Caco-2 (cell line): Measurements from ENCODE around the gene YJU2. TPM values are rescaled to one million over a fixed set of nuclear protein-coding genes. Genes with fewer than 3 reads are reported as not detected.
"Not testable (repeated sequence)": the region's sequence is repeated elsewhere in the genome, so short reads cannot be mapped to it uniquely, and the experiment has no call there.

Experiments
- BruUV-seq: library from RNA; stranded (reverse); fragments of 400-500 nt; replicated peaks from 2 replicates; lab custom pipeline; 2021; lab: Mats Ljungman, UMichigan
- CTCF ChIA-PET: fragments of 300-600 bp; sonication (Branson Sonifier 250); formaldehyde crosslinking; loops from one replicate; lab custom pipeline; 2022; ENCODE audit warnings: antibody characterized with exemption; lab: Charles Lee
- POLR2A ChIA-PET: fragments of 300-600 bp; sonication (Branson Sonifier 250); formaldehyde crosslinking; loops from one replicate; lab custom pipeline; 2022; ENCODE audit warnings: antibody characterized with exemption; lab: Charles Lee
- DNase-seq, 2 experiments: peaks; one replicate each; pipeline versions ENCODE4 v3.0.0 to v3.0.0-alpha.2; 2020 to 2022
- H3K27me3 ChIP-seq: replicated peaks from 2 replicates; pipeline ENCODE4 v1.6.0; 2011; ENCODE audit warnings: low read length; ENCODE audit not compliant: control insufficient read depth, insufficient read depth
- H3K36me3 ChIP-seq: 2 replicates; pipeline ENCODE4 v1.5.1; 2011; ENCODE audit warnings: low read length; ENCODE audit not compliant: control insufficient read depth, insufficient read depth
- H3K4me1 ChIP-seq: fragments of 250-450 bp; sonication (Bioruptor Pico); 2 replicates; pipeline ENCODE4 v1.5.1; 2020; ENCODE audit warnings: mild to moderate bottlenecking
- H3K4me3 ChIP-seq: 2 replicates; pipeline ENCODE4 v1.5.1; 2011; ENCODE audit warnings: low read depth, mild to moderate bottlenecking, control low read depth, low read length
- H3K9me3 ChIP-seq: fragments of 250-450 bp; sonication (Bioruptor Pico); 2 replicates; pipeline ENCODE4 v1.5.1; 2020; ENCODE audit warnings: mild to moderate bottlenecking, moderate library complexity
- H3K27ac Mint-ChIP-seq: one replicate; pipeline ENCODE4 v1.8.0; 2022; ENCODE audit warnings: mixed read lengths; ENCODE audit not compliant: unreplicated experiment
- H3K27me3 Mint-ChIP-seq: one replicate; pipeline ENCODE4 v1.8.0; 2022; ENCODE audit warnings: mixed read lengths; ENCODE audit not compliant: insufficient read depth, unreplicated experiment
- H3K36me3 Mint-ChIP-seq: one replicate; pipeline ENCODE4 v1.8.0; 2022; ENCODE audit warnings: mild to moderate bottlenecking, mixed read lengths; ENCODE audit not compliant: insufficient read depth, unreplicated experiment
- H3K4me1 Mint-ChIP-seq: one replicate; pipeline ENCODE4 v1.8.0; 2022; ENCODE audit warnings: low read depth, mixed read lengths; ENCODE audit not compliant: unreplicated experiment
- H3K4me3 Mint-ChIP-seq: one replicate; pipeline ENCODE4 v1.8.0; 2022; ENCODE audit warnings: mild to moderate bottlenecking, moderate library complexity, mixed read lengths; ENCODE audit not compliant: unreplicated experiment
- H3K9me3 Mint-ChIP-seq: one replicate; pipeline ENCODE4 v1.8.0; 2022; ENCODE audit warnings: mixed read lengths; ENCODE audit not compliant: unreplicated experiment
- intact Hi-C: fragments of 100-400 bp; cut with micrococcal nuclease; formaldehyde crosslinking; loops from one replicate; pipeline ENCODE4 v1.10.0; 2022; ENCODE audit not compliant: unreplicated experiment
- total RNA-seq: library from RNA; stranded (reverse); gene quantifications from 2 replicates; pipeline ENCODE4 v1.2.3, GENCODE V29; 2022
- TF ChIP-seq, protein P1 (sequence below), 2 experiments: fragments of 200-600 bp in 1 of 2; IDR thresholded peaks; 1 replicate in 1 of 2; 2 replicates in 1 of 2; pipeline versions ENCODE4 v1.5.1 to v1.8.0; 2011 to 2022; ENCODE audit warnings: antibody characterized with exemption in 1 of 2, control low read depth in 1 of 2, inconsistent platforms in 1 of 2, low read depth in 1 of 2, low read length in 1 of 2, mild to moderate bottlenecking in 1 of 2, moderate library complexity in 1 of 2; ENCODE audit not compliant: insufficient read depth in 1 of 2, severe bottlenecking in 1 of 2, unreplicated experiment in 1 of 2

Gene YJU2
- total RNA-seq, 1 experiment from 2014 or later: 19.5 TPM

DNA sequence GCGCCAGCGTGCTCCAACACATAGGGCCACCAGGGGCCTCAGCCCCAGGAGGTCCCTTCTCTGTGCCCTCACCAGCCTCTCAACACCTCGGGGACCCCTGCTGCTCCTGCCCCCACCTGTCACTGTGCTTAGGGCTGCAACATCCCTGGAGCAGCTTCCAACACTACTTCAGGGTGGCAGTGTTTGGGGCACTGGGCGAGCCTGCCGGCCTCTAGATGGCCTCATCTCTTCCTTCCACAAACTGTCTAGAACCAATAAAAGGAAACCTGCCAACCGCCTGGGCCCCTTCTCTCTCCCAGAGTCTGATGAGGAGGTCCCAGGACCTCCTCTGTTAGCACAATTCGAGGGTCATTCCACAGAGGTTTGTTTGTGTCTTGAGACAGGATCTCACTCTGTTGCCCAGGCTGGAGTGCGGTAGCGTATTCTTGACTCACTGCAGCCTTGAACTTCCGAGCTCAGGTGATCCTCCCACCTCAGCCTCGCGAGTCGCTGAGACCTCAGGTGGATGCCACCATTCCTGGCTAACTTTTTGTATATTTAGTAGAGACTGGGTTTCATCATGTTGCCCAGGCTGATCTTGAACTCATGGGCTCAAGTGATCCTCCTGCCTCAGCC is 22.0 kb downstream of the YJU2 start:
- Histone ChIP-seq H3K36me3 (peaks cover 2% of the 10 kb centered on the region), H3K27me3 (no peaks in the 10 kb centered on the region), H3K4me1 (no peaks in the 10 kb centered on the region), H3K4me3 (no peak overlapping the region), H3K9me3 (no peaks in the 10 kb centered on the region)
- H3K4me1 Mint-ChIP-seq: no peaks in the 10 kb centered on the region
- CTCF ChIA-PET: interaction anchor here (0.6 to 2.8 kb wide), 3 partner anchors 12 to 83 kb away, joined by 3 to 34 read pairs (median 13); partner anchors contain the start of gene STAP2
- no peak for DNase-seq
- no TSS peak for BruUV-seq
- TF ChIP-seq, protein P1, sequence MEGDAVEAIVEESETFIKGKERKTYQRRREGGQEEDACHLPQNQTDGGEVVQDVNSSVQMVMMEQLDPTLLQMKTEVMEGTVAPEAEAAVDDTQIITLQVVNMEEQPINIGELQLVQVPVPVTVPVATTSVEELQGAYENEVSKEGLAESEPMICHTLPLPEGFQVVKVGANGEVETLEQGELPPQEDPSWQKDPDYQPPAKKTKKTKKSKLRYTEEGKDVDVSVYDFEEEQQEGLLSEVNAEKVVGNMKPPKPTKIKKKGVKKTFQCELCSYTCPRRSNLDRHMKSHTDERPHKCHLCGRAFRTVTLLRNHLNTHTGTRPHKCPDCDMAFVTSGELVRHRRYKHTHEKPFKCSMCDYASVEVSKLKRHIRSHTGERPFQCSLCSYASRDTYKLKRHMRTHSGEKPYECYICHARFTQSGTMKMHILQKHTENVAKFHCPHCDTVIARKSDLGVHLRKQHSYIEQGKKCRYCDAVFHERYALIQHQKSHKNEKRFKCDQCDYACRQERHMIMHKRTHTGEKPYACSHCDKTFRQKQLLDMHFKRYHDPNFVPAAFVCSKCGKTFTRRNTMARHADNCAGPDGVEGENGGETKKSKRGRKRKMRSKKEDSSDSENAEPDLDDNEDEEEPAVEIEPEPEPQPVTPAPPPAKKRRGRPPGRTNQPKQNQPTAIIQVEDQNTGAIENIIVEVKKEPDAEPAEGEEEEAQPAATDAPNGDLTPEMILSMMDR (IDR thresholded peaks at IDR 0.05; ENCODE audit: insufficient read depth in 1 of 2, low read depth in 1 of 2, low read length in 1 of 2, severe bottlenecking in 1 of 2, unreplicated experiment in 1 of 2): no peak
- POLR2A ChIA-PET: no interaction called here
- H3K4me3 Mint-ChIP-seq: no peak overlapping the region
- H3K36me3 Mint-ChIP-seq: peaks cover 8% of the 10 kb centered on the region
- intact Hi-C loops: no loop called here
- H3K27me3 Mint-ChIP-seq: no peaks in the 10 kb centered on the region
- no peaks in the 10 kb centered on the region for H3K9me3 Mint-ChIP-seq
- no peak overlapping the region for H3K27ac Mint-ChIP-seq

DNA sequence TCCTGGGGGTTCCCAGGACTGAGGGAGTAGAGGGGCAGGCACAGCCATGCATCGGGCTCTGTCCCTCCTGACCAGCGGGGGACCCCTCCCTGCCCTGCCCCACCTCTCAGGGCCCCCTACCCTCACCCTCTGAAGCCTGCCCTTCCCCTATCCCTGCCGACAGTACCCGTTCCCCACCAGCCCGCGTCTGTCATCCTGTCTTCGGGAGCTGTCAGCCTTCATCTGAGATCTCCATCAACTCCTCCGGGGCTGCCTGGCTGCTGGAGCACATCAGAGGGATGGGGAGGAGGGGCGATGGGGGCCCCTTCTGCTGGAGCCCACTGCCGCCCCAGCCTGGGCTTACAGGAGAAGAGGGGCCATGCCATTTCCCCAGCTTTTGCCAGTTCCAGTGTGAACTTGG is 26.0 kb downstream of the YJU2 start:
- Histone ChIP-seq H3K36me3 (no peaks in the 10 kb centered on the region), H3K27me3 (no peaks in the 10 kb centered on the region), H3K4me1 (no peaks in the 10 kb centered on the region), H3K9me3 (no peaks in the 10 kb centered on the region), H3K4me3 (no peak overlapping the region)
- TF ChIP-seq, protein P1 (IDR thresholded peaks at IDR 0.05; ENCODE audit: insufficient read depth in 1 of 2, low read depth in 1 of 2, low read length in 1 of 2, severe bottlenecking in 1 of 2, unreplicated experiment in 1 of 2): no peak
- H3K4me3 Mint-ChIP-seq: no peak overlapping the region
- CTCF ChIA-PET: no interaction called here
- no peak overlapping the region for H3K27ac Mint-ChIP-seq
- no peaks in the 10 kb centered on the region for H3K4me1 Mint-ChIP-seq
- H3K27me3 Mint-ChIP-seq: no peaks in the 10 kb centered on the region
- no peak for DNase-seq
- H3K36me3 Mint-ChIP-seq: no peaks in the 10 kb centered on the region
- intact Hi-C loops: no loop called here
- POLR2A ChIA-PET: no interaction called here
- H3K9me3 Mint-ChIP-seq: no peaks in the 10 kb centered on the region
- BruUV-seq: no TSS peak

DNA sequence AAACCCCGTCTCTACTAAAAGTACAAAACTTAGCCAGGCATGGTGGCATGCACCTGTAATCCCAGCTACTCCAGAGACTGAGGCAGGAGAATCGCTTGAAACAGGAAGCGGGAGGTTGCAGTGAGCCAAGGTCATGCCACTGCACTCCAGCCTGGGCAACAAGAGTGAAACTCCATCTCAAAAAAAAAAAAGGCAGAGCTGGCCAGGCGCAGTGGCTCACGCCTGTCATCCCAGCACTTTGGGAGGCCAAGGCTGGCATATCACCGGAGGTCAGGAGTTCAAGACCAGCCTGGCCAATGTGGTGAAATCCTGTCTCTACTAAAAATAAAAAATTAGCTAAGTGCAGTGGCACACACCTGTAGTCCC is 27.4 kb downstream of the YJU2 start:
- H3K36me3 Mint-ChIP-seq, intact Hi-C loops, H3K9me3 ChIP-seq, DNase-seq, H3K27me3 Mint-ChIP-seq, H3K27ac Mint-ChIP-seq, BruUV-seq, H3K27me3 ChIP-seq, POLR2A ChIA-PET, H3K4me1 ChIP-seq, H3K4me3 ChIP-seq, H3K36me3 ChIP-seq, H3K4me1 Mint-ChIP-seq, H3K4me3 Mint-ChIP-seq, H3K9me3 Mint-ChIP-seq: not testable (repeated sequence)
- CTCF ChIA-PET: interaction anchor here (0.7 kb wide), 1 partner anchor 92 kb away, joined by 5 read pairs; no protein-coding TSS in a partner anchor
